Transverse colon (tissue), 4 donors: ENCODE data around the gene TRAF2. TPM values are rescaled to one million over a fixed set of nuclear protein-coding genes. Genes with fewer than 3 reads are reported as not detected.

Source experiments
- DNase-seq: peaks from one replicate; pipeline ENCODE4 v3.0.0-alpha.2; 2019
- H3K27ac ChIP-seq, 4 donors: fragments of 200-600 bp; sonication (generic); 2 replicates each; pipeline ENCODE4 v1.5.1; 2016 to 2018; ENCODE audit warnings: inconsistent platforms in 4 of 4
- H3K27me3 ChIP-seq: fragments of 200-600 bp; sonication (generic); 2 replicates; pipeline ENCODE4 v1.5.1; 2017; ENCODE audit warnings: inconsistent platforms
- H3K36me3 ChIP-seq, 4 donors: fragments of 200-600 bp; sonication (generic); 2 replicates each; pipeline ENCODE4 v1.5.1; 2017 to 2019; ENCODE audit warnings: inconsistent platforms in 4 of 4
- H3K4me1 ChIP-seq, 4 donors: fragments of 200-600 bp; sonication (generic); 2 replicates each; pipeline ENCODE4 v1.5.1; 2017 to 2020; ENCODE audit warnings: inconsistent platforms in 4 of 4
- H3K4me3 ChIP-seq, 4 donors: fragments of 200-600 bp; sonication (generic); 1 replicate in 1 of 4; 2 replicates in 3 of 4; pipeline versions ENCODE4 v1.5.1 to v1.6.1; 2017 to 2019; ENCODE audit warnings: inconsistent platforms in 4 of 4
- H3K9me3 ChIP-seq, 2 donors: fragments of 200-600 bp; sonication (generic); 2 replicates each; pipeline ENCODE4 v1.5.1; 2017 to 2019; ENCODE audit warnings: inconsistent platforms in 2 of 2
- EP300 ChIP-seq: sonication (generic); formaldehyde crosslinking; IDR thresholded peaks from one replicate; pipeline ENCODE4 v1.6.1; 2017; ENCODE audit warnings: antibody characterized with exemption, low read depth
- POLR2A ChIP-seq: fragments of 450-650 bp; IDR thresholded peaks from one replicate; pipeline ENCODE4 v1.6.1; 2016; ENCODE audit warnings: antibody characterized with exemption, mild to moderate bottlenecking, moderate library complexity
- POLR2AphosphoS5 ChIP-seq, 3 donors: sonication (generic); formaldehyde crosslinking; IDR thresholded peaks; one replicate each; pipeline ENCODE4 v1.6.1; 2016; ENCODE audit warnings: antibody characterized with exemption in 3 of 3
- WGBS, 2 donors: methylation state at CpG; one replicate each; pipeline ENCODE4 v1.1.5; 2018; ENCODE audit warnings: low coverage in 1 of 2; 5-methylcytosine and 5-hydroxymethylcytosine counted together
- in situ Hi-C, 4 donors: fragments of 200-750 bp; cut with MboI; loops; one replicate each; pipeline versions ENCODE4 v1.15.0 to v1.15.1; 2017; ENCODE audit warnings: low sequenced_read_pairs in 3 of 4, low pct_ligation_motif_present in 1 of 4, low pct_unique_long_range_greater_than_20kb in 1 of 4
- intact Hi-C: fragments of 100-400 bp; cut with DNase I; formaldehyde crosslinking; loops from one replicate; pipeline ENCODE4 v1.15.1; 2023; ENCODE audit warnings: low total_unique reads
- total RNA-seq, 4 donors: library from RNA; depleted of rRNA; stranded (reverse); fragments of >200 nt; gene quantifications; one replicate each; pipeline ENCODE4 v1.1.0, GENCODE V29; 2016
- TF ChIP-seq, protein P1 (sequence below), 5 experiments: fragments of 200-600 bp in 3 of 5; fragments of 450-650 bp in 2 of 5; sonication (generic) in 3 of 5; IDR thresholded peaks; 1 replicate in 2 of 5; 2 replicates in 3 of 5; pipeline ENCODE4 v1.5.1; 2016 to 2017; ENCODE audit warnings: antibody characterized with exemption in 5 of 5, inconsistent platforms in 3 of 5, mild to moderate bottlenecking in 2 of 5, moderate library complexity in 1 of 5

Gene TRAF2
- total RNA-seq, 4 donors from 2014 or later, result 12.5 to 60.6 (median 13.8) TPM

DNA sequence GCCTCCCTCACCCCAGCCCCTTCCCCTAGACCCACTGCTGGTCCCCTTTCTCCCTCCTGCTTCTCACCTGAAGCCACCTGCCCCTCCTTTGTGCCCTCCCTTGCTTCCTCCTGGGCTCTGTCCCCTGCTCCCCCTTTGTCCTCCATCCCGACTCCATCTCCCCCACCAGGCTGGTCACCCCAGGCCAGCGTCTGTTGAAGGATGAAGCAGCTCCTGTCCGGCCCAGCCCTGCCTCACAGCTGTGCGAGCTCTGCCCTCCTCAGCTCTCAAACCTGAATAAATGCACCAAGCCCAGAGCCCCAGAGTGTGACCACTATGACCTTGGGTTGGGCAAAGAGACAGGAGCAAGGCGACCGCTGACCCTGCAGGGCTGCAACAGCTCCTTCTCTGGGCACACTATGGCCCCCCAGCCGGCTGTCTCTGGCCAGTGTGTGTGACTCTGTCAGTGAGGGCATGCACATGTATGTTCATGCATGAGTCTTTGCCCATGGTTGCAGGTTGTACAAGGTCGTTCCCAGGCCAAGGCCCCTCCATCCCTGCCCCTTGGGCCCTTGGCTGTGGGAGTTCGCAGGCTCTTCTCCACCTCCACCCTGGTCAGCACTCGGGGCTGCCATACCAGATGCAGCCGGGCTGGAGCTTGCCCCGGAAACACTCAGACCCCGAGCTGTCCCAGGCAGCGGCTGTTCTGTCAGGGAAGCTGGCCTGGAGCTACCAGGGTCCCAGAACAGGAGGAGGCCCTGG is 69.1 kb downstream of the TRAF2 start:
- no peaks in the 10 kb centered on the region for H3K9me3 ChIP-seq
- no peaks in the 10 kb centered on the region for H3K36me3 ChIP-seq
- no peak overlapping the region for H3K4me3 ChIP-seq
- intact Hi-C loops (no loop called here), in situ Hi-C loops (no loop called here)
- WGBS, 2 donors, result 94 to 95% methylated on average over 4 to 9 of the region's 14 CpGs
- no peak for DNase-seq
- TF ChIP-seq POLR2AphosphoS5 (IDR thresholded peaks at IDR 0.05), result no peak
- no peak for TF ChIP-seq EP300
- TF ChIP-seq POLR2A, result no peak
- TF ChIP-seq, protein P1, sequence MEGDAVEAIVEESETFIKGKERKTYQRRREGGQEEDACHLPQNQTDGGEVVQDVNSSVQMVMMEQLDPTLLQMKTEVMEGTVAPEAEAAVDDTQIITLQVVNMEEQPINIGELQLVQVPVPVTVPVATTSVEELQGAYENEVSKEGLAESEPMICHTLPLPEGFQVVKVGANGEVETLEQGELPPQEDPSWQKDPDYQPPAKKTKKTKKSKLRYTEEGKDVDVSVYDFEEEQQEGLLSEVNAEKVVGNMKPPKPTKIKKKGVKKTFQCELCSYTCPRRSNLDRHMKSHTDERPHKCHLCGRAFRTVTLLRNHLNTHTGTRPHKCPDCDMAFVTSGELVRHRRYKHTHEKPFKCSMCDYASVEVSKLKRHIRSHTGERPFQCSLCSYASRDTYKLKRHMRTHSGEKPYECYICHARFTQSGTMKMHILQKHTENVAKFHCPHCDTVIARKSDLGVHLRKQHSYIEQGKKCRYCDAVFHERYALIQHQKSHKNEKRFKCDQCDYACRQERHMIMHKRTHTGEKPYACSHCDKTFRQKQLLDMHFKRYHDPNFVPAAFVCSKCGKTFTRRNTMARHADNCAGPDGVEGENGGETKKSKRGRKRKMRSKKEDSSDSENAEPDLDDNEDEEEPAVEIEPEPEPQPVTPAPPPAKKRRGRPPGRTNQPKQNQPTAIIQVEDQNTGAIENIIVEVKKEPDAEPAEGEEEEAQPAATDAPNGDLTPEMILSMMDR (IDR thresholded peaks at IDR 0.05), result no peak
- H3K27me3 ChIP-seq, result no peaks in the 10 kb centered on the region
- peaks cover under 1 to 9% (median 6%) of the 10 kb centered on the region in 4 donors for H3K4me1 ChIP-seq
- H3K27ac ChIP-seq, result no peak overlapping the region

DNA sequence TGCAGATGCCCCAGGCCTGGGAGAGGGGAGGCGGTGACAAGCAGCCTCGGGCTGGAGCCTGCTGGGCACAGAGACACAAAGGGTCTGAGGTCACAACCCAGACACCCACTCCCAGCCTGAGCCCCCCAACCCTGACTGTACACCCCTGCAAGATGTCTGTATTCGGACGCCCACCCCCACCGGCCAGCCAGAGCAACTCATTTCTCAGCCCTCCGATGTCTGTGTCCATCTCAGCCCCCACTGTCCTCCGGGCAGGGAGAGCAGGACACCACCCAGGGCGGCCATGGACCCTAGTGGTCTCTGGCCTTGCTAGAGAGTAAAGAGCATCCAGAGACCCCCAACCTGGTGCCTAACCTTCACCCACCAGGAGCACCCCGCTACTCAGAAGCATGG is 69.6 kb downstream of the TRAF2 start:
- Histone ChIP-seq H3K9me3 (no peaks in the 10 kb centered on the region), H3K36me3 (no peaks in the 10 kb centered on the region), H3K4me3 (no peak overlapping the region), H3K27ac (no peak overlapping the region), H3K27me3 (no peaks in the 10 kb centered on the region), H3K4me1 (peaks cover 0 to 3% (median under 1%) of the 10 kb centered on the region in 4 donors)
- DNase-seq, result no peak
- in situ Hi-C loops (no loop called here), intact Hi-C loops (no loop called here)
- WGBS, 2 donors, result 94% methylated on average over 7 of the region's 9 CpGs; no CpG with 5 or more reads in 1 of the 2 donors
- TF ChIP-seq, protein P1 (IDR thresholded peaks at IDR 0.05), result no peak
- TF ChIP-seq EP300 (no peak), POLR2AphosphoS5 (IDR thresholded peaks at IDR 0.05) (no peak), POLR2A (no peak)

DNA sequence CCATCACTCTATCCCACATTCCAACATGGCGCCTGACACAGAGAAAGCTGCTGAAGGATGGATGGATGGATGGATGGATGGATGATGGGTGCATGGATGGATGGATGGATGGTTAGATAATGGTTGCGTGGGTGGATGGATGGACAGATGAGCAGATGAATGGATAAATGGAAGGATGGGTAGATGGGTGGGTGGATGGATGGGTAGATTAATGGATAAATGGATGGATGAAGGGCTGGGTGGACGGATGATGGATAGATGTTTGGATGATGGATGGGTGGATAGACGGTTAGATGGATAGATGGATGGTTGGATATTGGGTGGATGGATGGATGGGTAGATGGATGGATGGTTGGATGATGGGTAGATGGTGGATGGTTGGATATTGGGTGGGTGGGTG is 70.3 kb downstream of the TRAF2 start:
- Histone ChIP-seq H3K27ac (no peak overlapping the region), H3K36me3 (no peaks in the 10 kb centered on the region), H3K4me3 (no peak overlapping the region), H3K4me1 (no peaks in the 10 kb centered on the region), H3K9me3 (no peaks in the 10 kb centered on the region), H3K27me3 (no peaks in the 10 kb centered on the region)
- 94 to 100% methylated on average over 2 to 4 of the region's 4 CpGs for WGBS, 2 donors
- intact Hi-C loops (no loop called here), in situ Hi-C loops (no loop called here)
- TF ChIP-seq EP300 (no peak), POLR2AphosphoS5 (IDR thresholded peaks at IDR 0.05) (no peak), POLR2A (no peak)
- TF ChIP-seq, protein P1 (IDR thresholded peaks at IDR 0.05), result no peak
- DNase-seq, result no peak

DNA sequence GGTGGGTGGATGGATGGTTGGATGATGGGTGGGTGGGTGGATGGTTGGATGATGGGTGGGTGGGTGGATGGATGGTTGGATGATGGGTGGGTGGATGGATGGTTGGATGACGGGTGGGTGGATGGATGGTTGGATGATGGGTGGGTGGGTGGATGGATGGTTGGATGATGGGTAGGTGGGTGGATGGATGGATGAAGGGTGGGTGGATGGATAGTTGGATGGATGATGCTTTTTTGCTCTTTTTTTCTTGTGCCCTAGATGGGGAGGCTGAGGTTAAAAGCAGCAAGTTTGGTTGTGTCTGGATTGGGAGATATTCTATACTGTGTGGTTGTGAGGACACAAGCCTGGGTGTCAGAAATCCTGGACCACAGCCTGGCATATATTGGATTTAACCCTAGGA is 71.1 kb downstream of the TRAF2 start:
- TF ChIP-seq EP300, result no peak
- TF ChIP-seq, protein P1 (IDR thresholded peaks at IDR 0.05), result no peak
- no peak for TF ChIP-seq POLR2AphosphoS5 (IDR thresholded peaks at IDR 0.05)
- no peak for TF ChIP-seq POLR2A
- DNase-seq, result no peak
- H3K9me3 ChIP-seq, result no peaks in the 10 kb centered on the region
- WGBS, 2 donors, result 80 to 87% methylated on average over 1 of the region's 1 CpG
- no peak overlapping the region for H3K27ac ChIP-seq
- H3K27me3 ChIP-seq, result no peaks in the 10 kb centered on the region
- intact Hi-C loops (no loop called here), in situ Hi-C loops (no loop called here)
- H3K4me3 ChIP-seq, result no peak overlapping the region
- no peaks in the 10 kb centered on the region for H3K36me3 ChIP-seq
- no peaks in the 10 kb centered on the region for H3K4me1 ChIP-seq
